Mucosa of stomach (tissue), 1 donor: ENCODE data around the gene ZNF813.
A peak's percentile ranks its signal among the peaks of the same experiment; 100 is the strongest.
"Not testable (repeated sequence)": the region's sequence is repeated elsewhere in the genome, so short reads cannot be mapped to it uniquely, and the experiment has no call there.

Experiments used
- H3K27me3 ChIP-seq: one replicate; pipeline ENCODE4 v1.7.0; 2013; ENCODE audit warnings: mild to moderate bottlenecking, low read length; ENCODE audit not compliant: control insufficient read depth, insufficient read depth
- H3K36me3 ChIP-seq: one replicate; pipeline ENCODE4 v1.7.0; 2013; ENCODE audit warnings: low read length; ENCODE audit not compliant: control insufficient read depth, insufficient read depth
- H3K4me1 ChIP-seq: one replicate; pipeline ENCODE4 v1.7.0; 2013; ENCODE audit warnings: mild to moderate bottlenecking, low read length; ENCODE audit not compliant: control insufficient read depth, insufficient read depth
- H3K4me3 ChIP-seq: one replicate; pipeline ENCODE4 v1.7.0; 2013; ENCODE audit warnings: low read length
- H3K9ac ChIP-seq: one replicate; pipeline ENCODE4 v1.7.0; 2013; ENCODE audit warnings: mild to moderate bottlenecking, low read length, moderate library complexity
- H3K9me3 ChIP-seq: one replicate; pipeline ENCODE4 v1.7.0; 2013; ENCODE audit warnings: mild to moderate bottlenecking, low read length, moderate library complexity; ENCODE audit not compliant: control insufficient read depth
- donor health status: Pancreatic carcinoma.

ZNF813 gene

DNA sequence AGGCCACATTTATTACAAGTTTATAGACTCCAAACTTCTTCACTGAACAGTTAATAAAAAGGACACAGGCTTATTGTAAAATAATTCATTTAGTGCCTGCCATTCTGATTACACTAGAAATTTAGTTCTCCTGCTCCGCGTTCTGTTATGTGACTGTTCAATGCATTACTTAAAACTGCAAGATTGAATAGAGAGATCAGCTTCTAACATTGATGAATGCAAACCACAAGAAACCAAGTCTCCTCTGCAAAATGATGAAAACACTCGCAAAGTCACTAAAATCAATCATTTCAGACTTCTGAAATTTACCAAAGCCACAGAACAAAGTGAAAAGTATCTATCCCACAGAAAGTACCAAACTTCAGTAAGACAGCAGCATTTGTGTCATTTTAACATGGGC is 47.5 kb downstream of the ZNF813 start:
- not testable (repeated sequence) for H3K9me3 ChIP-seq, H3K27me3 ChIP-seq, H3K9ac ChIP-seq, H3K4me3 ChIP-seq, H3K36me3 ChIP-seq, H3K4me1 ChIP-seq

DNA sequence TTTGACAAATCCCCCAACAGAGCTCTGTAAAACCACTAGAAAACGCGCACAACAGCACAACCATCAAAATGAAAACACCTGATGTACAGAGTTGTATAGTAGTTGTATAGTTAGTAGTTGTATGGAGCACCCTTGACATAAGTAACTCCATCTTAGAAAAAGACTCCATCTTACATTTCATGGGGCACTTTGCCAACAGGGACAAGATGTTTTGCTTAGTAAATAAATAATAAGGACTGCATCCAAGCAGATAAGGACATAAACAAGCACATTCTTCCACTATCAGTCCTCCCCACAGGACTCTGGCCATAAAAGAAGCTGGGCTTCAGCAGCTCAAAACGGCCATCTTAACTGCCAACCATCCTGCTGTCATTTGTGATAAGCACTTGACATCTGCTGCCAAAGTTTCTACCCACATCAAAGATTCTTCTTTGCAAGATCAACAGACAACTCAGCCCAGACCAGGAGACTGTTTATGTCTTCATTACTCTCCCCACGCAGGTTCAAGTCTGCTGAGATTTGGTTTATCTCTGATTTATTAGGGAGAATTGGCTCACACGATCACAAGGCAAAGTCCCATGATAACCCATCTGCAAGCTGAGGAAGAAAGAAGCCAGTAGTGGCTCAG is 49.7 kb downstream of the ZNF813 start:
- H3K9me3 ChIP-seq, result no peaks in the 10 kb centered on the region
- H3K27me3 ChIP-seq, result no peaks in the 10 kb centered on the region
- H3K9ac ChIP-seq, result no peak overlapping the region
- no peaks in the 10 kb centered on the region for H3K36me3 ChIP-seq
- H3K4me1 ChIP-seq, result no peaks in the 10 kb centered on the region
- H3K4me3 ChIP-seq, result no peak overlapping the region

DNA sequence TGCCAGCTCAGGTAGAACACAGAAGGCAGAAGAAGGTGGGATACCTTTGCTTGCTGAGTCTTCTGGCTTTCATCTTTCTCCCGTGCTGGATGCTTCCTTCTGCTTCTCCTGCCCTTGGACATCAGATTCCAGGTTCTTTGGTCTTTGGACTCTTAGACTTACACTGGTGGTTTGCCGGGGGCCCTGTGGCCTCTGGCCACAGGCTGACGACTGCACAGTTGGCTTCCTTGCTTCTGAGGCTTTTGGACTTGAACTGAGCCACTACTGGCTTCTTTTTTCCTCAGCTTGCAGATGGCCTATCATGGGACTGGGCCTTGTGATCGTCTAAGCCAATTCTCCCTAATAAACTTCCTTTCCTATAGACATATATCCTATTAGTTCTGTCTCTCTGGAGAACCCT is 50.6 kb downstream of the ZNF813 start:
- H3K27me3 ChIP-seq, result no peaks in the 10 kb centered on the region
- no peaks in the 10 kb centered on the region for H3K36me3 ChIP-seq
- no peak overlapping the region for H3K4me3 ChIP-seq
- H3K9me3 ChIP-seq, result no peaks in the 10 kb centered on the region
- H3K9ac ChIP-seq, result no peak overlapping the region
- H3K4me1 ChIP-seq, result no peaks in the 10 kb centered on the region

DNA sequence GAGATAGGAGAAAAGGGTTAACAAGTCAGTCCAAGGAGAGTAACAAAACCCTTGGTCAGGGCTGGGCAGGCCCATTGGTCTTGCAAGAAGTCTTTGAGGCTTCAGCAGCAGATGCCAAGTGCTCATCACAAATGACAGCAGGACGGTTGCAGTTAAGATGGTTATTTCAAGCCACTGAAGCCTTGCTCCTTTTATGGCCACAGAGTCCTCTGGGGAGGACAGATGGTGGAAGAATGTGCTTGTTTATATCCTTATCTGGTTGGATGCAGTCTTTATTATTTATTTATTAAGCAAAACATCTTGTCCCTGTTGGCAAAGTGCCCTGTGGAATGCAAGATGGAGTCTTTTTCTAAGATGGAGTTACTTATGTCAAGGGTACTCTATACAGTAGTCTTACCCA is 51.2 kb downstream of the ZNF813 start:
- no peaks in the 10 kb centered on the region for H3K9me3 ChIP-seq
- no peaks in the 10 kb centered on the region for H3K36me3 ChIP-seq
- no peaks in the 10 kb centered on the region for H3K4me1 ChIP-seq
- H3K27me3 ChIP-seq, result no peaks in the 10 kb centered on the region
- H3K4me3 ChIP-seq, result no peak overlapping the region
- H3K9ac ChIP-seq, result no peak overlapping the region

DNA sequence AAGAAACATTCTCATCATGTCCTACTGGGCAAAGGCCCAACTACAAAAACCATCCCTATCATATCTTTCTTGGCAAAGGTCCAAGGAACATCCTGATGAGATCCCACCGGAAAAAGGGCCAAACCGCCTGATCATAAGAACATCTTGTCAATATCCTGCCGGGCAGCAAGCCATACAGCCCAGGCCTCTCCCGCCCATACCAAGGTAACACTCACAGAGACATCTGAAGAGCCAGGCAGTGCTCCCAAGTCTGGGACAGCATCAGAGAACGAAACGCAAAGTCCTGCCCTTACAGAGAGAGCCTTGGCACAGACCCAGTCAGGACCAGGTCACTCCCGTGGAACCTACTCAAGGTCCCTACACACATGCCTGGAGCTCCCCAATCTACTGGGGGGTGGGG is 51.9 kb downstream of the ZNF813 start:
- H3K4me1 ChIP-seq, result no peaks in the 10 kb centered on the region
- H3K9ac ChIP-seq, result no peak overlapping the region
- no peaks in the 10 kb centered on the region for H3K27me3 ChIP-seq
- H3K9me3 ChIP-seq, result no peaks in the 10 kb centered on the region
- H3K4me3 ChIP-seq, result no peak overlapping the region
- no peaks in the 10 kb centered on the region for H3K36me3 ChIP-seq

DNA sequence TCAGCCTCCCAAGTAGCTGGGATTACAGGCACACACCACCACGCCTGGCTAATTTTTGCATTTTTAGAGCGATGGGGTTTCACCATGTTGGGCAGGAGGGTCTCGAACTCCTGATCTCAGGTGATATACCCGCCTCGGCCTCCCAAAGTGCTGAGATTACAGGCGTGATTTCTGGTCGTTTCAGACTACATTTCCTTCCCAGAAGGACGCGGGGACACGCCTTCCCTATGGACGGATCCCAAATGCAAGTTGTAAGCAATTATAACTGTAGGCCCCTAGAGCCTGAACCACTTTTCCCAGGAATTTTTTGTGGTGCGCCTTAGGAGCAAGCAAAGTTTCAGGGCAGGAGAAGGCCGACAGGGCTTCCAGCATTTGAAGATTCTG is 52.6 kb downstream of the ZNF813 start:
- Histone ChIP-seq H3K36me3 (no peaks in the 10 kb centered on the region), H3K4me3 (peak overlapping the region; percentile 74), H3K4me1 (no peaks in the 10 kb centered on the region), H3K9ac (no peak overlapping the region), H3K9me3 (no peaks in the 10 kb centered on the region), H3K27me3 (no peaks in the 10 kb centered on the region)

DNA sequence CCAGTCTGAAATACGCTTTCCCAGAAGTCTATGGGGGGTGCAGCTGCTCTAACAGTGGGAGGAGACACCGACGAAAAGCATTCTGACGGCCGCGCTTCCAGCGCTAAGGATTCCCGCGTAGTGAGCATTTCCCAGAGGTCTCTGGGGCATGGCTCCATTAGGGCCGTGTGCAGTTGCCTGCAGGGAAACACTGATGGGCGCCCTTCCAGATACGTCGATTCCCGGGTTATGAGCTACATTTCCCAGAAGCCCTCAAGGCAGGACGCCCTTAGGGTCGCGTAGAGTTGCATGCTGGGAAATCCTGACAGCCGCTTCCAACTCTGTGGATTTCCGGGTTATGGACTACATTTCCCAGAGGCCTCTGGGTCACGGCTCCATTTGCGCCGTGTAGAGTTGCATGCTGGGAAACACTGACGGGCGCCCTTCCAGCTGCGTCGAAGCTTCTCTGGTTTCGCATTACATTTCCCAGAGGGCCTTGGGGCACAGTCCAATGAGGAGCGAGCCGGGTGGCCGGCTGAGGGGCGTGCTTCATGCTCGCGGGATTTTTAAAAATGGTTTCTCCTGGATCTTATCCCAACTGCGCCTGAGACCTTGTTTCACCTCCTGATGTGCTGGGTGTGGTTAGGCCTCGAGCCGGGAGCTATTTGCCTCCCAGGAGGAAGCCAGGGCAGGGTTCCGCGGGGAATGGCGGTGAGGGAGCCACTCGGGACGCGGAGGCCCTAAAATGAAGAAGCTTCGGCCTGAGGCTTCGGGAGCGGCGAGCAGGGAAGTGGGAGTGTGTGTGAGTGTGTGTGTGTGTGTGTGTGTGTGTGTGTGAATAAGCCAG is 53.2 kb downstream of the ZNF813 start:
- Histone ChIP-seq H3K36me3 (no peaks in the 10 kb centered on the region), H3K4me1 (no peaks in the 10 kb centered on the region), H3K27me3 (no peaks in the 10 kb centered on the region), H3K9me3 (no peaks in the 10 kb centered on the region), H3K9ac (no peak overlapping the region), H3K4me3 (peak overlapping the region; percentile 74)

DNA sequence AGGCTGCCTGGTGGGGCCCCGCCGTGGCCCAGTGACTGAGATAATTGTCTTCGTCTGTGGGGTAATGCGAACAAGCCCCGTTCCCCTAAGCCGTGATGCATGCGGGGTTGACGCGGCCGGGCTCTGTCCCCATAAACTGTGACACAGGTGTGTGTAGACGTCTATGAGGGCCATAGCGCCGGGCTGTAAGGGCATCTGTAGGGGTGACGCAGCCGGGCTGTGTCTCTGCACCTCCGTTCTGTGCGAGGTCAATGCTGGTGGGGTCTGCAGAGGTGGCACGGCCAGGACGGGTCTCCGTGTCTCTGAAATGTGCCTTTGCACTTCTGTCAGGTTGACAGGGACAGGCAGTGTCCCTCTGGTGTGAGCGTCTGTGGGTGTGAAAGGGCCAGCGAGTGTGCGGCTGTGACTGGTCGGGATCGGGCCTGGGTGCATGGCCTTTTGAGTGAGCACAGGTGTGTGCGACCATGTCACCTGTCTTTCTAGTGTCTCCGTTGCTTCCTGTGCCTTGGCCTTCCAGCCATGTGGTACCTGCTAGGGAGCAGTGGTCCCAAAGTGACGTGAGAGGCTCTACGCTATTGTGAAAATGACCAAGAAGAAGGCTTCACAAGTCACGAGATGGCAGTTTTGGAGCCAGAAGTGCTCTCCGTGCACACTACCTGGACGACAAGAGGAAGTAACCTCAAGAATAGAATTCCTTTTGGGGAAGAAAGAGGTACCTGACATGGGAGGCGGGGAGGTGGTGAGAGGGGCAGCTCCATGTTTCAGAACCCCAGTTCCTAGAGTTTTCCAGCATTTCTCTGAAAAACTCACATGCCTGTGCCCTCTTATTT is 54.1 kb downstream of the ZNF813 start:
- peak overlapping the region; percentile 74 for H3K4me3 ChIP-seq

DNA sequence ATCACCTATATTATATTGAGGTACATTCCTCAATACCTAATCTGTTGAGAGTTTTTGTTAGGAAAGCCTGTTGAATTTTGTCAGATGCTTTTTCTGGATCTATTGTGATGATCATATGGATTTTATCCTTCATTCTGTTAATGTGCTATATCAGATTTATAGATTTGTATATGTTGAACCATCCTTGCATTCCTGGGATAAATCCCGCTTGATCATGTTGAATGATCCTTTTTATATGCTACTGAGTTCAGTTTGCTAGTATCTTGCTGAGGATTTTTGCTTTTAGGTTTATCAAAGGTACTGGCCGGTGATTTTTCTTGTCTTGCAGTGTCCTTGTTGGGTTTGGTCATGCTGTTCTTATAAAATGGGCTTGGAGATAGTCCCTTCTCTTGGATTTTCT is 58.4 kb downstream of the ZNF813 start:
- no peaks in the 10 kb centered on the region for H3K27me3 ChIP-seq
- H3K4me1 ChIP-seq, result no peaks in the 10 kb centered on the region
- H3K36me3 ChIP-seq, result no peaks in the 10 kb centered on the region
- no peak overlapping the region for H3K9ac ChIP-seq
- H3K9me3 ChIP-seq, result no peaks in the 10 kb centered on the region
- no peak overlapping the region for H3K4me3 ChIP-seq

More for the DNA sequence above, 54.1 kb downstream of the ZNF813 start:
- Histone ChIP-seq H3K9ac (no peak overlapping the region), H3K36me3 (no peaks in the 10 kb centered on the region), H3K27me3 (no peaks in the 10 kb centered on the region), H3K9me3 (no peaks in the 10 kb centered on the region), H3K4me1 (no peaks in the 10 kb centered on the region)

DNA sequence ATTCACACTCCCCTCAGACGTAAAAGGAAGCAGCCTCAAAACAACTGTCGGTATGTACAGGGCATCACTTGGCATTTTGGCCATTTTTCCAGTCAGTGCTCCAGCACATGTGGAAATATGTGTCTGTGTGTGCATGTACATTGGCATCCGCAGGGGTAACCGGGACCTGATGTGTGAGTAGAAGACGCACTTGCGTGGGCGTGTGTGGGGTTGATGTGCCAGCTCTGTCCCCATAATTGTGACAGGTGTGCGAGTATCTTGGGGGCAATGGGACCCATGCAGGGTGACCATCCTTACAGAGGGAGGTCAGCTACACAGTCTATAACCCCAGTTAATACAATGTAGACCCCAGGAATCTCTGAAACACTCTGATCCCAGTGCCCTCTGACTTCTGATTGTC is 63.1 kb downstream of the ZNF813 start:
- H3K9ac ChIP-seq, result no peak overlapping the region

DNA sequence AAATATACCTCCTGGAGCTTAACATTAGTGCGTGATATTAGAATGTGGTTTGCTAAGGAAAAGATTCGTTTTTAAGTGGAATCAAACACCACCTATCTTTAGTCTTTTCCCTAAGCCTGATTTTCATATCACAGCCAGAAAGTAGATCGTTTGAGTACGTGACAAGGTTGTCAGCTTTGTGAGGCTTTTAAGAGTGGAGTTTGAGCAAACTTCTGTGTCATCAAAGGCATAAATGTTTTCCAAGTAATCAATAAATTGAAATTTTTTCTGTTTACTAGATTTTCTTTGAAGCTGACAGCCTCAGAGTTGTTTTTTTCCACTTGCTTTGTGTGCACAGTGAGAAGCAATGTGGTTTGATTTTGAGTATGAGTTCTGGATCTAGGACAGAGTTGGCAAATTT is 63.9 kb downstream of the ZNF813 start:
- Histone ChIP-seq H3K4me3 (no peak overlapping the region), H3K27me3 (no peaks in the 10 kb centered on the region), H3K9me3 (no peaks in the 10 kb centered on the region), H3K9ac (no peak overlapping the region), H3K4me1 (no peaks in the 10 kb centered on the region), H3K36me3 (no peaks in the 10 kb centered on the region)

More for the DNA sequence above, 63.1 kb downstream of the ZNF813 start:
- Histone ChIP-seq H3K27me3 (no peaks in the 10 kb centered on the region), H3K4me3 (no peak overlapping the region), H3K9me3 (no peaks in the 10 kb centered on the region), H3K4me1 (no peaks in the 10 kb centered on the region), H3K36me3 (no peaks in the 10 kb centered on the region)

DNA sequence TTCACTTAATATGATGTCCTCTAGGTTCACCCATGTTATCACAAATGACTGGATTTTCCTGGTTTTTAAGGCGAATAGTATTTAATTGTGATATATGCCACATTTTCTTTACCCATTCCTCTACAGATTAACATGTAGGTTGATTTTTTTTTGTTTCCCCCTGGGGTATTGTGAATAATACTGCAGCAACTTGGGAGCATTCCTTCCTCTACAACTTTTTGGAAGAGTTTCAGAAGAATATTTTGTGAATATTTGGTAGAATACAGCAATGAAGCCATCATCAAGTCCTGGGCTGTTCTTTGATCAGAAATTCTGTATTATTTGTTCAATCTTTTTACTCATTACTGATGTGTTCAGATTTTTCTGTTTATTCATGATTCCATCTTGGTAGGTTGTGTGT is 64.8 kb downstream of the ZNF813 start:
- Histone ChIP-seq H3K4me1 (no peaks in the 10 kb centered on the region), H3K36me3 (no peaks in the 10 kb centered on the region), H3K9me3 (no peaks in the 10 kb centered on the region), H3K27me3 (no peaks in the 10 kb centered on the region), H3K4me3 (no peak overlapping the region), H3K9ac (no peak overlapping the region)
